Thoracic aorta (tissue), 2 donors: ENCODE results near the gene MED10. TPM values are rescaled to one million over a fixed set of nuclear protein-coding genes. Genes with fewer than 3 reads are reported as not detected.

ENCODE experiments used
- ATAC-seq: fragments of 150-250 bp; one replicate; pipeline ENCODE4 v1.8.0; 2017; ENCODE audit warnings: low read depth; ENCODE audit not compliant: insufficient number of reproducible peaks, low FRiP score
- DNase-seq: peaks from one replicate; pipeline ENCODE4 v3.0.0-alpha.2; 2020; ENCODE audit warnings: low spot score
- H3K27ac ChIP-seq, 2 donors: fragments of 200-600 bp; sonication (generic); 1 replicate in 1 of 2; 2 replicates in 1 of 2; pipeline ENCODE4 v1.5.1; 2016; ENCODE audit warnings: mild to moderate bottlenecking in 2 of 2, moderate library complexity in 2 of 2
- H3K27me3 ChIP-seq: fragments of 200-600 bp; sonication (generic); replicated peaks from 2 replicates; pipeline ENCODE4 v1.6.0; 2016; ENCODE audit warnings: mild to moderate bottlenecking; ENCODE audit not compliant: insufficient read depth
- H3K36me3 ChIP-seq: fragments of 200-600 bp; sonication (generic); one replicate; pipeline ENCODE4 v1.5.1; 2016
- H3K4me1 ChIP-seq, 2 donors: fragments of 200-600 bp; sonication (generic); 1 replicate in 1 of 2; 2 replicates in 1 of 2; pipeline versions ENCODE4 v1.5.1 to v1.6.0; 2016; ENCODE audit warnings: low read depth in 2 of 2, mild to moderate bottlenecking in 1 of 2; ENCODE audit not compliant: control insufficient read depth in 1 of 2
- H3K4me3 ChIP-seq: fragments of 200-600 bp; sonication (generic); 2 replicates; pipeline ENCODE4 v1.5.1; 2016; ENCODE audit warnings: mild to moderate bottlenecking
- H3K9me3 ChIP-seq: fragments of 200-600 bp; sonication (generic); 2 replicates; pipeline ENCODE4 v1.5.1; 2016
- CTCF ChIP-seq: fragments of 200-600 bp; sonication (generic); IDR thresholded peaks from one replicate; pipeline ENCODE4 v1.5.1; 2019; ENCODE audit warnings: antibody characterized with exemption
- total RNA-seq, 2 donors: library from RNA; depleted of rRNA; stranded (reverse); fragments of >200 nt; gene quantifications; one replicate each; pipeline versions ENCODE4 v1.1.0 to v1.2.3, GENCODE V29; 2016

Gene MED10
- total RNA-seq, 2 donors from 2014 or later, result 25.0 to 30.9 TPM

GRCh38 chr5:6395102-6395445 lies 16.7 kb upstream of the MED10 start:
- no peak for DNase-seq
- no peak for TF ChIP-seq CTCF
- H3K9me3 ChIP-seq, result no peaks in the 10 kb centered on the region
- ATAC-seq, result no peak
- no peaks in the 10 kb centered on the region for H3K27me3 ChIP-seq
- no peaks in the 10 kb centered on the region for H3K4me1 ChIP-seq
- H3K4me3 ChIP-seq, result no peak overlapping the region
- H3K36me3 ChIP-seq, result no peaks in the 10 kb centered on the region
- no peak overlapping the region for H3K27ac ChIP-seq

- no peak for TF ChIP-seq CTCF
- H3K4me3 ChIP-seq, result no peak overlapping the region
- H3K27me3 ChIP-seq, result no peaks in the 10 kb centered on the region
- H3K4me1 ChIP-seq, result no peaks in the 10 kb centered on the region
- no peak overlapping the region for H3K27ac ChIP-seq
- DNase-seq, result no peak
- no peaks in the 10 kb centered on the region for H3K9me3 ChIP-seq
- ATAC-seq, result no peak
- H3K36me3 ChIP-seq, result no peaks in the 10 kb centered on the region
Measured at GRCh38 chr5:6394429-6395101, 16.2 kb upstream of the MED10 start.

- Histone ChIP-seq H3K27me3 (no peaks in the 10 kb centered on the region), H3K4me1 (no peaks in the 10 kb centered on the region), H3K4me3 (no peak overlapping the region), H3K9me3 (no peaks in the 10 kb centered on the region), H3K36me3 (no peaks in the 10 kb centered on the region), H3K27ac (no peak overlapping the region)
- ATAC-seq (no peak), DNase-seq (no peak)
- no peak for TF ChIP-seq CTCF
Measured at GRCh38 chr5:6393596-6394194, 15.3 kb upstream of the MED10 start.

GRCh38 chr5:6392561-6392960 lies 14.2 kb upstream of the MED10 start:
- ATAC-seq (no peak), DNase-seq (no peak)
- no peaks in the 10 kb centered on the region for H3K27me3 ChIP-seq
- no peaks in the 10 kb centered on the region for H3K36me3 ChIP-seq
- no peaks in the 10 kb centered on the region for H3K9me3 ChIP-seq
- no peak overlapping the region for H3K4me3 ChIP-seq
- H3K4me1 ChIP-seq, result no peaks in the 10 kb centered on the region
- TF ChIP-seq CTCF, result no peak
- no peak overlapping the region for H3K27ac ChIP-seq

- Histone ChIP-seq H3K27ac (no peak overlapping the region), H3K4me1 (no peaks in the 10 kb centered on the region), H3K36me3 (no peaks in the 10 kb centered on the region), H3K27me3 (no peaks in the 10 kb centered on the region), H3K9me3 (no peaks in the 10 kb centered on the region), H3K4me3 (no peak overlapping the region)
- DNase-seq (no peak), ATAC-seq (no peak)
- no peak for TF ChIP-seq CTCF
Measured at GRCh38 chr5:6391151-6391550, 12.8 kb upstream of the MED10 start.
